Adrenal gland (tissue), 12 donors: ENCODE results near the gene HLA-DQA2. TPM values are rescaled to one million over a fixed set of nuclear protein-coding genes. Genes with fewer than 3 reads are reported as not detected.

Experiments used
- DNase-seq, 7 donors: peaks; one replicate each; pipeline ENCODE4 v3.0.0-alpha.2; 2019 to 2020
- H3K27ac ChIP-seq, 5 donors: fragments of 200-600 bp; sonication (generic) in 4 of 5; 1 replicate in 3 of 5; 2 replicates in 2 of 5; pipeline versions ENCODE4 v1.5.1 to v1.8.0; 2016 to 2020; ENCODE audit warnings: mild to moderate bottlenecking in 1 of 5
- H3K27me3 ChIP-seq: fragments of 200-600 bp; 2 replicates; pipeline ENCODE4 v1.8.0; 2021
- H3K36me3 ChIP-seq, 2 donors: fragments of 200-600 bp; replicated peaks in 1 of 2; 1 replicate in 1 of 2; 2 replicates in 1 of 2; pipeline versions ENCODE4 v1.5.1 to v1.8.0; 2018 to 2022
- H3K4me1 ChIP-seq, 2 donors: fragments of 200-600 bp; replicated peaks in 1 of 2; 1 replicate in 1 of 2; 2 replicates in 1 of 2; pipeline versions ENCODE4 v1.5.1 to v1.8.0; 2018 to 2021
- H3K4me3 ChIP-seq, 4 donors: fragments of 200-600 bp; sonication (generic) in 3 of 4; one replicate each; pipeline ENCODE4 v1.5.1; 2016 to 2018
- H3K9me3 ChIP-seq, 3 donors: fragments of 200-600 bp; sonication (generic) in 1 of 3; replicated peaks in 1 of 3; 1 replicate in 2 of 3; 2 replicates in 1 of 3; pipeline versions ENCODE4 v1.5.1 to v1.8.0; 2016 to 2021
- CTCF ChIP-seq, 6 experiments: fragments of 450-650 bp in 4 of 6; fragments of 200-600 bp in 2 of 6; sonication (generic) in 1 of 6; IDR thresholded peaks; 1 replicate in 5 of 6; 2 replicates in 1 of 6; pipeline versions ENCODE4 v1.5.1 to v1.8.0; 2016 to 2021; ENCODE audit warnings: antibody characterized with exemption in 6 of 6, mild to moderate bottlenecking in 2 of 6, moderate library complexity in 1 of 6
- POLR2A ChIP-seq, 2 donors: fragments of 450-650 bp; IDR thresholded peaks; one replicate each; pipeline ENCODE4 v1.6.1; 2017; ENCODE audit warnings: antibody characterized with exemption in 2 of 2, mild to moderate bottlenecking in 2 of 2, moderate library complexity in 1 of 2
- WGBS, 4 donors: extraction: QIAGEN DNeasy Blood & Tissue Kit in 2 of 4; methylation state at CpG; one replicate each; pipeline versions ENCODE4 v1.1.5 to v1.1.7; 2013 to 2017; 5-methylcytosine and 5-hydroxymethylcytosine counted together
- intact Hi-C, 2 donors: fragments of 100-400 bp; cut with DNase I; formaldehyde crosslinking; loops; one replicate each; pipeline versions ENCODE4 v1.14.1 to v1.15.0; 2022 to 2023
- polyA plus RNA-seq, 3 donors: library from polyadenylated mRNA; stranded (reverse); fragments of 200-250 nt in 2 of 3; fragments of 350-450 nt in 1 of 3; fragmentation: Illumina TruSeq in 1 of 3; extraction: RNeasy Lipid Tissue Mini Kit (QIAGEN cat#74804) in 1 of 3; gene quantifications; one replicate each; pipeline ENCODE4 v1.2.3, GENCODE V29; 2013 to 2014
- total RNA-seq, 9 donors: library from RNA; depleted of rRNA in 4 of 9; stranded (reverse); fragments of >200 nt in 4 of 9; fragments of 120-200 nt in 1 of 9; fragmentation: NEBNext Ultra II Directional in 1 of 9; extraction: Animal tissue kit (Norgen Biotek cat#: 25700) in 1 of 9; gene quantifications; one replicate each; pipeline versions ENCODE4 v1.1.0 to v1.2.4, GENCODE V29; 2013 to 2023
- donor health status: healthy with polysubstance abuse.
- donor health status: Bipolar disorder and iron deficiency.
- donor health status: DM: yes; HTN: yes; CAD: no.
- donor health status: DM: no; HTN: no; CAD: no.
- donor health status: DM: no; HTN: no; CAD: no.
- donor health status: DM: yes; HTN: yes; CAD: no.

The HLA-DQA2 gene
- total and polyA plus RNA-seq, 12 donors, result 0.47 to 17.8 (median 3.0) TPM; not detected in 3

DNA sequence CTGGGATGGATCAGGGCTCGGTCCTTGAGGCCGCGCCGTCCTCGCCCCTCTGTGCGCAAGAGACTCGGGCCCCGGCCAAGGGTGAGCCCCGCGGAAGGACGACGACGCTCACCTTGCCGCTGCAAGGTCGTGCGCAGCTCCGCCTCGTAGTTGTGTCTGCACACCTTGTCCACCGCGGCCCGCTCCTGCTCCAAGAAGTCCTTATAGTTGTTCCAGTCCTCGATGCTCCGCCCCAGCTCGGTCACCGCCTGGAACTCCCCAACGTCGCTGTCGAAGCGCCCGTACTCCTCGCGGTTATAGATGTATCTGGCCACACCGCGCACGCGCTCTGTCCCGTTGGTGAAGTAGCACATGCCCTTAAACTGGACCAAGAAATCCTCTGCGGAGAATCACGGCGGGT lies 20.4 kb downstream of the HLA-DQA2 start:
- DNase-seq, result no peak
- intact Hi-C loops, result loop anchor here in 1 of 2 donors (2.0 kb wide), 1 partner anchor 97 kb away; no protein-coding TSS in a partner anchor
- TF ChIP-seq CTCF (IDR thresholded peaks at IDR 0.05) (no peak), POLR2A (IDR thresholded peaks at IDR 0.05) (no peak)
- Histone ChIP-seq H3K36me3 (no peaks in the 10 kb centered on the region), H3K27ac (no peak overlapping the region), H3K9me3 (no peaks in the 10 kb centered on the region), H3K27me3 (peaks cover 9% of the 10 kb centered on the region), H3K4me3 (no peak overlapping the region), H3K4me1 (no peaks in the 10 kb centered on the region)
- 51 to 65% (median 61%) methylated on average over 34 to 40 of the region's 40 CpGs for WGBS, 4 donors

DNA sequence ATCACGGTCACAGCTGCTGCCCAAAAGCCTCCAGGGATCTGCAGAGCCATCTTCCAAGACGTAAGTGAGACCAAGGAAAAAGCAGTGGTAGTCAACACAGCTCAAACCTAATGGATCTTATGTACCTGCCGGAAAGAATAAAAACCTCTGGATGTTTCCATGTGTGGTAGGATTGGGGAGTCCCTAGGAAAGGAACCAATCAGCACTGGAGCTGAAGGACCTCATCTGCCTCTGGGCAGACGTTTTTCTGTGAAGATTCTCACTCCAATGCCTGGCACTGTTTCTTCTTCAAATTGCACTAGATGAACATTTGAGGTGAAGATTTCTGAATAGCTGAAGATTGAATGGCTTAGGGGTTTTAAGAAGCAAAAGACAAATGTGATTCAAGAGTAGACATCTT lies 22.2 kb downstream of the HLA-DQA2 start, which contains the start of gene HLA-DQB2:
Gene HLA-DQB2, minus strand, starts transcription at position 112 of the 400 bp plus-strand sequence. Its CDS starts 62 bp downstream, at position 50.
- no peaks in the 10 kb centered on the region for H3K36me3 ChIP-seq
- 29 to 55% (median 40%) methylated on average over 4 of the region's 4 CpGs for WGBS, 4 donors
- no peaks in the 10 kb centered on the region for H3K4me1 ChIP-seq
- peaks cover 13% of the 10 kb centered on the region for H3K27me3 ChIP-seq
- intact Hi-C loops, result no loop called here
- no peak within 1 kb of the TSS for H3K27ac ChIP-seq
- no peak within 1 kb of the TSS for H3K4me3 ChIP-seq
- H3K9me3 ChIP-seq, result no peaks in the 10 kb centered on the region
- TF ChIP-seq CTCF (IDR thresholded peaks at IDR 0.05), result no peak
- no peak for TF ChIP-seq POLR2A (IDR thresholded peaks at IDR 0.05)
- no peak for DNase-seq

- peaks cover 15% of the 10 kb centered on the region for H3K27me3 ChIP-seq
- intact Hi-C loops, result no loop called here
- no peak for DNase-seq
- no peaks in the 10 kb centered on the region for H3K4me1 ChIP-seq
- WGBS, 4 donors, result 17 to 37% (median 27%) methylated on average over 1 of the region's 1 CpG
- TF ChIP-seq POLR2A (IDR thresholded peaks at IDR 0.05), result no peak
- TF ChIP-seq CTCF (IDR thresholded peaks at IDR 0.05), result no peak
- no peak overlapping the region for H3K4me3 ChIP-seq
- H3K27ac ChIP-seq, result no peak overlapping the region
- no peaks in the 10 kb centered on the region for H3K36me3 ChIP-seq
- H3K9me3 ChIP-seq, result no peaks in the 10 kb centered on the region
These were observed 22.9 kb downstream of the HLA-DQA2 start for GRCh38 chr6:32764048-32764447.

GRCh38 chr6:32772656-32773055 lies 31.5 kb downstream of the HLA-DQA2 start:
- H3K27ac ChIP-seq, result no peak overlapping the region
- DNase-seq, result no peak
- no peak overlapping the region for H3K4me3 ChIP-seq
- no peaks in the 10 kb centered on the region for H3K4me1 ChIP-seq
- no peaks in the 10 kb centered on the region for H3K9me3 ChIP-seq
- peaks cover 6% of the 10 kb centered on the region for H3K27me3 ChIP-seq
- no peak for TF ChIP-seq CTCF (IDR thresholded peaks at IDR 0.05)
- TF ChIP-seq POLR2A (IDR thresholded peaks at IDR 0.05), result no peak
- H3K36me3 ChIP-seq, result no peaks in the 10 kb centered on the region
- intact Hi-C loops, result loop anchor here in 1 of 2 donors (10.0 kb wide), 1 partner anchor 58 kb away; no protein-coding TSS in a partner anchor
- 23 to 37% (median 27%) methylated on average over 1 of the region's 1 CpG for WGBS, 4 donors
